WERI-Rb-1 (cell line): ENCODE results near the gene OTOR.

Experiments
- DNase-seq: peaks from one replicate; pipeline ENCODE4 v3.0.0-alpha.2; 2020
- H3K27ac ChIP-seq: fragments of 250-450 bp; sonication (Bioruptor Pico); 2 replicates; pipeline ENCODE4 v1.5.1; 2020; ENCODE audit warnings: mild to moderate bottlenecking, moderate library complexity
- H3K27me3 ChIP-seq: fragments of 250-450 bp; sonication (Bioruptor Pico); 2 replicates; pipeline ENCODE4 v1.5.1; 2021; ENCODE audit warnings: mild to moderate bottlenecking, low read depth, moderate library complexity; ENCODE audit not compliant: insufficient read depth, severe bottlenecking
- H3K36me3 ChIP-seq: fragments of 250-450 bp; sonication (Bioruptor Pico); 2 replicates; pipeline ENCODE4 v1.5.1; 2020; ENCODE audit warnings: mild to moderate bottlenecking, moderate library complexity
- H3K4me3 ChIP-seq: 2 replicates; pipeline ENCODE4 v1.5.1; 2011; ENCODE audit warnings: low read depth, mild to moderate bottlenecking, control low read depth, low read length
- H3K9me3 ChIP-seq: fragments of 250-450 bp; sonication (Bioruptor Pico); 2 replicates; pipeline ENCODE4 v1.5.1; 2021; ENCODE audit warnings: mild to moderate bottlenecking, moderate library complexity; ENCODE audit not compliant: severe bottlenecking
- CTCF ChIP-seq: IDR thresholded peaks from 2 replicates; pipeline ENCODE4 v1.5.1; 2011; ENCODE audit warnings: low read depth, mild to moderate bottlenecking, control low read depth, inconsistent platforms, low read length

The OTOR gene

GRCh38 chr20:16761305-16761829, 13.2 kb downstream of the OTOR start:
- H3K9me3 ChIP-seq = no peaks in the 10 kb centered on the region
- H3K27ac ChIP-seq = no peak overlapping the region
- DNase-seq = peak; percentile 49
- no peaks in the 10 kb centered on the region for H3K36me3 ChIP-seq
- H3K4me3 ChIP-seq = no peak overlapping the region
- peak; percentile 75 for TF ChIP-seq CTCF
- no peaks in the 10 kb centered on the region for H3K27me3 ChIP-seq

GRCh38 chr20:16764560-16764959, 16.4 kb downstream of the OTOR start:
- Histone ChIP-seq H3K4me3 (no peak overlapping the region), H3K27me3 (no peaks in the 10 kb centered on the region), H3K9me3 (no peaks in the 10 kb centered on the region), H3K36me3 (no peaks in the 10 kb centered on the region), H3K27ac (no peak overlapping the region)
- TF ChIP-seq CTCF = no peak
- DNase-seq = no peak

GRCh38 chr20:16771213-16771612, 23.1 kb downstream of the OTOR start:
- Histone ChIP-seq H3K9me3 (no peaks in the 10 kb centered on the region), H3K27me3 (no peaks in the 10 kb centered on the region), H3K4me3 (no peak overlapping the region), H3K27ac (no peak overlapping the region), H3K36me3 (no peaks in the 10 kb centered on the region)
- DNase-seq = no peak
- no peak for TF ChIP-seq CTCF

DNA sequence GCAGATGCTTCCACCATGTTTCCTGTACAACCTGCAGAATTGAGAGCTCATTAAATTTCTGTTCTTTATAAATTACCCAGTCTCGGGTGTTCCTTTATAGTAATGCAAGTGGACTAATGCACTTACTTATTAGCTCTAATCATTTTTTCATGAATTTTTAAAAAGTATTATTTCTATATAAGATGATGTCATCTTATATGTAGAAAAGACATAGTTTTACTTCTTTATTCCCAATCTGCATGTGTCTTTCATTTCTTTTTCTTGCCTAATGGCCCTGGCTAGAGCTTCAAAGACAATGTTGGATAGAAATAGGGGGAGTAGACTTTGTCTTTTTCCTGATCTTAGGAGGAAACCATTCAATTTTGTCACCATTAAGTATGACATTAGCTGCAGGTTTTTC, 27.8 kb downstream of the OTOR start:
- Histone ChIP-seq H3K27me3 (peaks cover 3% of the 10 kb centered on the region), H3K36me3 (no peaks in the 10 kb centered on the region), H3K27ac (no peak overlapping the region), H3K4me3 (no peak overlapping the region), H3K9me3 (no peaks in the 10 kb centered on the region)
- no peak for DNase-seq
- no peak for TF ChIP-seq CTCF

DNA sequence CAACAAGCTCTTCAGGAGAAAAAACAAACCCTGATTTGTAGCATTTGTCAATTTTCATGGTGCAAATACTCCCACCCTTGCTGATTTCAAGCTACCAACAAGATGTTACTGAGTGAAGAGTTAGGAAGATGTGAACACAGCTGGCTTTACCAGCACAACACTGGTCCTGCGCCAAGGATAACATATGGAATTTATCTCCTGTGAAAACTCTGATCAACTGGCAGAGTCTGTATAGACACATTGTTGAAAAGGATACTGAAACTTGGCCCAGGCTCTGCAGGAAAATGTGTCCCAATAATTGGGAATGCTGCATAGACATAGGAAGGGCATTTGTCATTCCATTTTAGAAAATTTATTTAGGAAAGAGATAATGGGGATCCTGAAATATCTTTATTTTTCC, 29.0 kb downstream of the OTOR start:
- TF ChIP-seq CTCF = no peak
- Histone ChIP-seq H3K27me3 (peaks cover 3% of the 10 kb centered on the region), H3K9me3 (peaks cover 3% of the 10 kb centered on the region), H3K36me3 (no peaks in the 10 kb centered on the region), H3K27ac (no peak overlapping the region), H3K4me3 (no peak overlapping the region)
- no peak for DNase-seq

DNA sequence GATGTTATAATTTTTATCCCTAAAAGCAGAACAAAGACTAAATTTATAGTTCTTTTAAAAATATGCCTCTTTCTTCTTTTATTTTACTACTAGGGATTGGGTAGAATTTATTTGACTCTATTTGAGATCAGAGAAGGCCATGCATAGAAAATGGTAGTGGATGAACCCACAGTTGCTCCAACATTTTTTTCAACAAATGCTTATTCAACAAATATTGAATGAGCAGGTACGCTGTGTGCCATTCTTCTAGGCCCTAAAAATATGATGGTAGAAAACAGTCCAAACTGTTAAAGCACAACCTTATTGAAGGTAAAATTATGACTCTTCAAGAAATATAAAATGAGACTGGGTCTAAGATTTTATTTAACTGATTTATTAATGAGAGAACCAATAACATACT, 30.0 kb downstream of the OTOR start:
- Histone ChIP-seq H3K4me3 (no peak overlapping the region), H3K27ac (no peak overlapping the region), H3K27me3 (peaks cover 3% of the 10 kb centered on the region), H3K9me3 (peaks cover 3% of the 10 kb centered on the region), H3K36me3 (no peaks in the 10 kb centered on the region)
- DNase-seq = no peak
- TF ChIP-seq CTCF = no peak
